Activated T-cell treated with anti-CD3 and anti-CD28 coated beads for 4 hours (primary cell): Measurements from ENCODE around the gene PREX1.
"Not testable (repeated sequence)": the region's sequence is repeated elsewhere in the genome, so short reads cannot be mapped to it uniquely, and the experiment has no call there.

Source experiments
- DNase-seq: peaks from one replicate; pipeline ENCODE4 v3.0.0-alpha.2; 2020

The PREX1 gene

DNA sequence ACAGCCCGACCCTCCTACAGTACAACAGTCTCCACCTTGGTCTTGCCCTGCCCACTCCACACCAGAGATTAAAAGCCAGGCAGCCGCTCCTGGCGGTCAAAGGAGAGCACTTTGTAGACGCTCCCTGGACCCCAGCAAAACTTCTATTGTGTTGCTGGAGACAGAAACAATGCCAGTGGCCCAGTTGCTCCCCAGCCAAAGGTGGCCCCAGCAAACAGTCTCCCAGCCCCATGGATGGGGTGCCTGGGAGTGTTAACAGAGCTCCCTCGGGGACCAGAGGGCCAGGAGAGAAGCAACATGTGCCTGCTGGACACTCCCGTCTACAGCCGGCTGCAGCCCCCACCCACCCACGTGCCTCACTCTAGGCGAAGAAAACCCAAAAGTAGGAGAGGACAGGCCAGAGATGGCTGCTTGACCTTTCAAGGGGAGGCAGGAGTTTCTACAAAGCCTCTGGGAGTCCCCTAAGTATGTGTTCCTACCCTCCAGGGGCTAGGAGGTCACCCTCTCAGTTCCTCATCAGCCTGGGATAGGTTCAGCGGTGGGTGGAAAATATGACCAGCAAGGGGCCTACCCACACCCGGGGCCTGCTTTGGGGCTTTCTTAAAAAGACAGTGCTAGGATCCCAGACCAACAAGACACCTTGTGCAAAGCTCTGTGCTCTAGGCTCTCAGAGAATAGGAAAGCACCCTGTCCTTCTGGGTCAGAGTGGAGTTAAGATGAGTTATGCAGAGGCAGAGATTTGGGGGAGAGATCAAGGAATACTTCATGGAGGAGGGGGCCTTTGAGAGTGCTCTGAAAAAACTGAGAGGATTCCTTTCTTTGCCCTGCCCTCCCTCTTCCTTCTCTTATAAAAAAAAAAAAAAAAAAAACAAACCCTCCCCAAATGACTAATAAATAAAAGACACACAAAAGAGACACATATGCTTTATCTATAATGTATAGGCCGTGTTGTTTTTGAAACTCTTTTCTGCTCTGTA lies 19.0 kb upstream of the PREX1 start:
- DNase-seq, result no peak

DNA sequence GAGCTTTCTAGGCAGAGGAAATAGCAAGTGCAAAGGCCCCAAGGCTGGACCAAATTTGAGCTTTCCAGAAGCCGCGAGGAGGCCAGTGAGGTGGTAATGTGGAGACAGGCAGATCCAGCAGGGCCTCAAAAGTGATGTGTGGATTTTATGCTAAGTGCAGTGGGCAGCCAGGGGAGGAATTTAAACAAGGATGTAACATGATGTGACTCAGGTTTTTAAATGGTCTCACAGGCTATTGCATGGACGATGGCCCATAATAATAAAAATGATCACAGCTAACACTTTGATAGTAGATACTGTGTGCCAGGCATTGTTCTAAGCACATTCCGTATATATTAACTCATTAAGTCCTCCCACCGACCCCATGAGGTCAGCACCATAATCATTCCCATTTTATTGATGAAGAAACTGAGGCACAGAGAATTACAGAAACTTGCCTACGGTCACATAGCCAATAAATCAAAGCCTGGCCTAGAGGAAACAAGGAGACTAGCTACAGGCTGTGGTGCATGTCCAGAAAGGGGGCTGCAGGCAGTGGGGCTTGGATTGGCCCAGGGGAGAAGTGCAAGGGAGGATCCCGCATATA lies 18.0 kb upstream of the PREX1 start:
- DNase-seq, result no peak

DNA sequence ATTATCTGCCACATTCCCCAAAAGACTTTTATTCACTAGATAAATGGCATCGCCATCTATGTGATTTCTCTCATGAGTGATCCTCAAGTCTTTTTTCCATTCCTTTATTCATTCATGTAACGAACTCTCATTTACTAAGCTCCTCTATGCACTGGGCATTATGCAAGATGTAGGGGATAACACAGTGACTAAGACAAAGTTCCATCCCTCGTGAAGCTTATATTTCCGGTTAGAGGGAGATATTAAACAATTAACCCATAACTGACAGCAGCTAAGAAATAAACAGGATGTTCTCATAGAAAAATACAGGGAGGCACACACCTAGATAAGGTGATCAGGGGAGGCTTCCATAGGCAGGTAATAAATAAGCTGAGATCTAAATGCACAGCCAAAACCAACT lies 17.2 kb upstream of the PREX1 start:
- no peak for DNase-seq

DNA sequence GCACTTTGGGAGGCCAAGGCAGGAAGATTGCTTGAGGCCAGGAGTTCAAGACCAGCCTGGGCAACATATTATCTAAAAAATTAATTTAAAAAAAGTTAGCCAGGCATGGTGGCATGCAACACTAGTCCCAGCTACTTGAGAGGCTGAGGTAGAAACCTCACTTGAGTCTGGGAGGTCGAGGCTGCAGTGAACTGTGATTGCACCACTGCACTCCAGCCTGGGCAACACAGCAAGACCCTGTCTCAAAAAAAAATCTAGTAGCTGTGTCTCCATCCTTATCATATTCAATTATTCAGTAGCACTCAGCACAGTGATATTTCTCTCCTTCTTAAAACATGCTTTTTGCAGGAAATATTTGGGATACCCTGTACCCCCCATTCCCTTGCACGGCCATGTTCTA lies 16.1 kb upstream of the PREX1 start:
- DNase-seq, result not testable (repeated sequence)

DNA sequence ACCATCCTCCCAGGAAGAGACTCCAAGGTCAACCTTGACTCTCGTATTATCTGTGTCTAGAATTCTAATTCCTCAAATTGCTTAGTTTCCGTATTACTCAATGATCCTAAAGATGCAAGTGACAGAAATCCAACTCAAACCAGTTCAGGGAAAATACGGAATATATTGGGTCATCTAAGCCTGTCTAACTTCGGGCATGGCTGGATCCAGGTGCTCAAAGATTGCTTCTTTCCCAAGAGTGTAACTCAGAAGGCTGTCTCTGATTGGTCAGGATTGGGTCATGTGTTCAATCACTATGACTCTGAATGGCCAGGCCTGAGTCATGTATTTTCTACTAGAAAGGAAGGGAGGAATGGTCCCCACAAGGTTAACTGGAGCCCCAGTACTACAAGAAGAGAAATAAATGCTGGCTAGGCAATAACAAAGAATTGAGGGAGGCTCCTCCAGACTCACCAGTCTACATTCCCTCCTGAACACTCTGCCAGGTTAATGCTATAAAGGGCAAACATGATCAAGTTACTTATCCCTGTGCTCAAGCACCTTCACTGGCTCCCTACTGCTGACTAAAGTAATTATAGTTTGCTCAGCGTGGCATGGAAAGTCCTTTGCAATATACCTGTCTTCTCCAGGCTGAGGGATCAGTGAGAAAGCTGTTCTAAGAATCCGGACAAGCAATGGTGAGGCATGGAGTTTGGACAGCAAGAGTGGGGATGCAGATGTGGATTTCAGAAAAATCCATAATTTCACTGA lies 15.4 kb upstream of the PREX1 start:
- no peak for DNase-seq

DNA sequence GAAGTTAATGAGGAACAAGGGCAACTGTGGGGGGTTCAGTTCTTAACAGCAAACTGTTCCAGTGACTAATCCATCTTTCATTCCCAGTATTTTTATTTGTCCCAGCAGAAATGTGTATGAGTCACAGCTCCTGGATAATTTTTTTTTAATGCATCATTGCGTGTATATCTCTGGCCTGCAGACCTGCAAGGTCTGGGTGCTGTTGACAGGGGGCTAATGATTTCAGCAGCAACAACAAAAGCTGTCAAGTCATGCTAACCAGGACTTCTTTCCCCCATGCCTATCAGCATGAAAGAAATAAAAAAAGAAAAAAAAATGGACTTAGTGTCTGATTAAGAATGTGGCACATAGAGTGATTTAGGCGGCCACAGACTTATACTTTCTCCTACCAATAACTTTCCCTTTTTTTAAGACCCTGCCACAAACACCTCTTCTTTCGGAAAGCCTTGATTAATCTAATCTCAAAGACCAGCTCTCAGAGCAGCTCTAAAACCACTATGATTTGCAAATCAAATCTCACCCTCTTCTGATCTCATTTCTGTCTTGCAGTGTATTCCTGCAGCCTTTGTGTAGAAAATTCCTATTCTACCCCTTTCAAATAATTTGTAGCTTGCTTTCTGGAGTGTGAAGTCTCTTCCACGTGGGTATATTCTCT lies 14.2 kb upstream of the PREX1 start:
- no peak for DNase-seq

DNA sequence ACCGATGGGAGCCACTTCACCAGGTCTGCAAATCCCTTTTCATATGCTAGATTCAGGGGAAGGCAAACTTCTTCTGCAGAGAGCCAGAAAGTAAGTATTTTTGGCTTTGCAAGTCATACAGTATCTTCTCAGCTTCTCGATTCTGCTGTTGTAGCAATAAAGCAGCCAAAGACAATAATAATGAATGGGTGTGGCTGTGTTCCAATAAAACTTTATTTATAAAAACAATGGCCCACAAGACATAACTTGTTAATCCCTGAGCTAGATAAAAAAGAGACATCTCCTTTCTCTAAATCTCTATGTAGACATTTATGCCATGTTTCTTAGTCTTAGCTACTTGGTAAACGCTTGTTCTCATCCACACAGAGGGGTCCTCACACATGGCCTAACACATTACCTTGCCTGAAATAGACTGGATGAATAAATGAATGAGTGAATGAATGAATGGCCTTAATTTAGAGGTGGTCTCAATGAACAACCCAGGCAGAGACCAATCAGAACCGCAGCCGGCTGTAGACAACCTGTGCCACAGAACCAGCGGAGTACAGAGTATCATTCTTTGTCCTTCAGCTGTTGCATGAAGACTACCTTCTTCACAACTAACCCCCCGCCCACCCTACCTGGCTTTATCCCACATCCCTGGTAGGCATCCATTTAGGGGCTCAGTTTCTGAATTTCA lies 13.5 kb upstream of the PREX1 start:
- DNase-seq, result no peak

DNA sequence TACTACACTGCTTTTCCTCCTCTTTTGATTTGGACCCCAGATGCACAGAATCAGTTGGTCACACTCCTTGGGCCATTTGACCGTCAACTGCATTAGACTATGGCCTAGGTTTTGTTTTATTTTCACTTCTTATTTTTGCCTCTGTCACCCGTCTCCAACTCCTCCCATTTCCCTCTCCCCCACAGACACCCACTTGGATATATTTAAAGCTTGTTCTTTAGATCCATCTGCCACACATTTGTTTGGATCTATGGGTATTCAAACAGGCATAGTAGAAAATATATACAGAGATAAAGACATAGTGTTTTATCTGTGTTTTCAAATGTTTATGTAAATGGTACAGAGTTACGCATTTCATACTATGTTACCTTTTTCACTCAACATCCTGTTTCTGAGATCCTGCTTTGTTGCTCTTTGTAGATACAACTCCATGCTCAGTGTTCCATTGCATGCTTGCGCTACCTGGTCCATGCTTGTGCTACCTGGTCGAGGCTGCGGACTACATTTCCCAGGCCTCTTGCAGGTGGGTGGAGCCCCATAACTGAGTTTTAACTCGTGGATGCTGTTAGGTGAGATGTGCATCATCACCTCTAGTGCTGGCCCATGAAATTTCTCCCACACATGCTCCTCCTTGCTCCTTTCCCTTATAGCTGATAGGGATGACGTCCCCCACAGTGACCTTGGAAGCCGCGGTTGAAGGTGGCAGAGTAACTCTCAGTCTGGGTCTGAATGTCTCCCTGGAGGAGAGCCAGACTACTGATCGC lies 11.5 kb upstream of the PREX1 start:
- DNase-seq, result no peak

DNA sequence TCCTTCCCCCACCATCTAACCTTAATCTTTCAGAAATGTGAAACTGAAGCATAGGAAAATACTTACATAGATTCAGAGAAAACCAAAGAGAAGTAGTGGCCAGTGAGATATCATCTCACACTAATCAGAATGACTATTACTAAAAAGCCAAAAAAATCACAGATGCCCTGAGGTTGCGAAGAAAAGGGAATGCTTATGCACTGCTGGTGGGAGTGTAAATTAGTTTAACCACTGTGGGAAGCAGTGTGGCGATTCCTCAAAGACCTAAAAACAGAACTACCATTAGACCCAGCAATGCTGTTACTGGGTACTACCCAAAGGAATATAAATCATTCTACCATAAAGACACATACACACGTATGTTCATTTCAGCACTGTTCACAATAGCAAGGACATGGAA lies 9.2 kb upstream of the PREX1 start:
- no peak for DNase-seq

DNA sequence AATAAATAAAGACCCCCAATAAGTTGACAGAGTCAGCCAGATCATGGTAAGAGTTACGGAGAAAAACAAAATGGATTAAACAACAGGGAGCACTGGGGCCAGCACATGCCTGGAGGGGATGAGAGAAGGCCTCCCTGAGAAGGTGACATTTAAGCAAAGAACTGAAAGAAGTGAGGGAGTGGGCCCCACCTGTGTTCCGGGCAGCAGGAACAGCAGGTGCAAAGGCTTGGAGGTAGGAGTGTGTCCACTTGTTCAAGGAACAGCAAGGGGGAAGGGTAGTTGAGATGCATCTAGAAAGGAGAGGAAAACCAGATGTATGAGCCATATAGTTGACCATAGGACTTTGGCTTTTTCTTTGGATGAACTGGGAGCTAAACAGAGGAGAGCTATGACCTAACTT lies 7.6 kb upstream of the PREX1 start:
- DNase-seq, result no peak

DNA sequence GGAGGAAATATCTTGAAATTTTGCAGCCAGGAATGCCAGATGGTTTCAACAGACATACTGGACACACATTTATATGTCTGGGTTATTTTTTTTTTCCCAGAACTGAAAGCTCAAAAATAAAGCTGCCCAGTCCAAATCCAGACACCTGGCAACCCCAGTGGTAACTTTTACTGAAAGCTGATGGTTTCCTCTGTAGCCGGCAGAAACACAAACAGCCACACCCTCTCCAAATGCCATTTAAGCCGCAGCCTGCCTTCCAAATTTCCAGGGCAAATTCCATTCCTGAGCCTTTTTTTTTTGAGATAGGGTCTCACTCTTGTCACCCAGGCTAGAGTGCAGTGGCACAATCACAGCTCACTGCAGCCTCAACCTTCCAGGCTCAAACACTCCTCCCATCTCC lies 6.5 kb upstream of the PREX1 start:
- DNase-seq, result no peak

DNA sequence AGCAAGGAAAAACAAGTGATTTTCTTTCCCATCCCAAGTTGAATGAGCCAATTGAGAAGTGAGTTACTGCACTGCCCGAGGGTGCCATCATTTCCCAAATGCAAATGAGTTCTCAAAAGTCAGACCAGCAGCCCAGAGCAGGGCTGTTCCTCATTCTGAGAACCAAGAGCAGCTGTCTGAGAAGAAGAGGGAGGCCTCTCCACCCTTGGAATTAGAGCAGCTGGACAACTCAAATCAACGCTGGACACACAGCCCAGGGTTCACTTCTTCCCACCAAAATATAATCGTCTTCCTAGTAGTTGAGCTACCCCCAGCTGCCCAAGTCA lies 4.6 kb upstream of the PREX1 start:
- DNase-seq, result no peak

DNA sequence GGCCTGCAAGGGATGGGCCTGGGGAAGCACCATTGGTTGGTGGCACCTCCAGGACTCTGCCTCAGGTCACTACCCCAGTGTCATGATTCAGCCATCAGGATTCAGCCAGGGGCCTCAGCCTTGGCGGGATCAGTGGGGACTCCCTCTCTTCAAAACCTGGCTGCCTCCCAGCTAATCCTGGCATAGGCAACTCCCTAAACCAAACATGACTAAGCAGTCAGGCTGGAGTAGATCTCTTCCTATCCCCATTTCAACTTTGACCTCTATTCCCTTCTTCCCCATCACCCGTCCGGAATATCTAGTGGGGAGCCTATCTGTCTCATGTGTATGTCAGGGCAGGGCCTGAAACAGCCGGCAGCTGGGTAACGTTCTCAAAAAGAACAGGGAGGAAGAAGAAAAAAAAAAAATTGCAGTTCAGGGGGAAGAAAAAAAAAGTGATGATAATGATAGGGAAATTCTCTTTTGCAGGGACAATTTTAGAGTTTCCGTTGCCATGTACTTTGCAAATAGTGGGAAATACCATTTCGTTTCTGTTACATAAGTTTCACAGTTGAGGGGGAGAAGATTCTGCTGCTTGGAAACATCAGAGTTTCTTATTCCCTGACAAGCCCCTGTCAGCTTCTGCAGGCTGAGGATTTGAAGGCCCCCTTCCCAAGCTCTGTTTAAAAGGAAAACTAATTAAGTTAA lies 4.1 kb upstream of the PREX1 start:
- no peak for DNase-seq

DNA sequence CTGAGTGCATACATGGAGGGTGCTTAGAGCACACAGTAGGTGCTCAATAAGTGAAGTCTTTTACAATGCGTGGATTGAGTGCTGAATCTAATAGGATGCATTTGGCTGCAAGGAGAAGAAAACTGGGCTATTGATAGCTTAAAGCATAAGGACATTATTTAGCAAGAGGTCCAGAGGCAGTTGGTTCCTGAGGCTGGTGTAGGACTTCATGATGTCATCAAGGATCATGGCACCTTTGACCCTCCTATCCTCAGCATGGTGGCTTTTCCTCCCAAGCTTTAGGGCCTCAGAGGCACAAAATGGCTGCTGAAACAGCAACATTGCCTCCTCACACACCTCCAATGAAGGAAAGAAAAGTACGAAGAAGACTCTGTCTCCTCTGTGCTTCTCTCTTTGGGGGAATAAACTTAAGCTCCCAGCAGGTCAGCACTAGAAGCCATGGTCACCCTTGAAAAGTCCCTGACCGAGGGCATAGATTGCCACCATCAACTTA lies 3.1 kb upstream of the PREX1 start:
- no peak for DNase-seq

DNA sequence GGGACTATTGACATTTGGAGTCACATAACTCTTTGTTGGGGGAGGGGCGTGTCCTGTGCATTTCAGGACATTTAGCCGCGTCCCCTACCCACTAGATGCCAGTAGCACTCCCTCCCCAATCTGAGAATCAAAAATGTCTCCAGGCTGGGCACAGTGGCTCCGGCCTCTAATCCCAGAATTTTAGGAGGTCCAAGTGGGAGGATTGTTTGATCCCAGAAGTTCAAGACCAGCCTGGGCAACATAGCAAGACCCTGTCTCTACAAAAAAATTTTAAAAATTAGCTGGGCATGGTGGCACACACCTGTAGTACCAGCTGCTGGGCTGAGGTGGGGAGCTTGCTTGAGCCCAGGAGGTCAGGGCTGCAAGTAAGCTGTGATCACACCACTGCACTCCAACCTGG lies 2.1 kb upstream of the PREX1 start:
- DNase-seq, result no peak

DNA sequence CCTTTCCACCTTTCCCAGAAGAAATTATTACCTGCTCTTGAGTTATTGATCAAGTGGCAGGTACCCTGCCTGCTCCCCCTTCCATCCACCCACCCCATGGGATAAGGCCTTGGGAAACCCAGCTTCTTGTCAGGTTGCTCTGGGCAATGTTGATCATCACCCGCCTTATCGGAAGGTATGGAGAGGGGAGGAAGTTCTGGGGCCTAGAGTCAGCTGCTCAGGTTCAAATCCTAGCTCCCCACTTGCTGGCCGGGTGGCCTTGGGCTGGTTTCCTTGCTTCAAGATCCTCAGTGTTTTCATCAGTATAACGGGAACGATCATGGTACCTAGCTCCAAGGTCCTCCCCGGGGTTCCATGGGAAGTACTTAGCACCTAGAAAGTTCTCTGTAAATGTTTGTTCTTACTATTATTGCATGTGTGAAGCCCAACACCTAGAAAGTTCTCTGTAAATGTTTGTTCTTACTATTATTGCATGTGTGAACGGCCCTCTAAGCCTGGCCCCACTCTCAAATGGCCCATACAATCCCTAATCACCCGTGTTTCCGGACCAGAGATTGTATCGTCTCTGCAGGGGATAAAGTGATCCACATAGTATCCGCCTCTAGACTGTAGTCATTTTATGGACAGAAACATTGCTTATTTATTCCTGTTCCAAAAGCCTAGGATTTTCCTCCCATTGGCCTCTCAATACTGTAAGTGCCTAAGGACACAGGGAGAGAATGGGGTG lies 1.1 kb upstream of the PREX1 start:
- no peak for DNase-seq

DNA sequence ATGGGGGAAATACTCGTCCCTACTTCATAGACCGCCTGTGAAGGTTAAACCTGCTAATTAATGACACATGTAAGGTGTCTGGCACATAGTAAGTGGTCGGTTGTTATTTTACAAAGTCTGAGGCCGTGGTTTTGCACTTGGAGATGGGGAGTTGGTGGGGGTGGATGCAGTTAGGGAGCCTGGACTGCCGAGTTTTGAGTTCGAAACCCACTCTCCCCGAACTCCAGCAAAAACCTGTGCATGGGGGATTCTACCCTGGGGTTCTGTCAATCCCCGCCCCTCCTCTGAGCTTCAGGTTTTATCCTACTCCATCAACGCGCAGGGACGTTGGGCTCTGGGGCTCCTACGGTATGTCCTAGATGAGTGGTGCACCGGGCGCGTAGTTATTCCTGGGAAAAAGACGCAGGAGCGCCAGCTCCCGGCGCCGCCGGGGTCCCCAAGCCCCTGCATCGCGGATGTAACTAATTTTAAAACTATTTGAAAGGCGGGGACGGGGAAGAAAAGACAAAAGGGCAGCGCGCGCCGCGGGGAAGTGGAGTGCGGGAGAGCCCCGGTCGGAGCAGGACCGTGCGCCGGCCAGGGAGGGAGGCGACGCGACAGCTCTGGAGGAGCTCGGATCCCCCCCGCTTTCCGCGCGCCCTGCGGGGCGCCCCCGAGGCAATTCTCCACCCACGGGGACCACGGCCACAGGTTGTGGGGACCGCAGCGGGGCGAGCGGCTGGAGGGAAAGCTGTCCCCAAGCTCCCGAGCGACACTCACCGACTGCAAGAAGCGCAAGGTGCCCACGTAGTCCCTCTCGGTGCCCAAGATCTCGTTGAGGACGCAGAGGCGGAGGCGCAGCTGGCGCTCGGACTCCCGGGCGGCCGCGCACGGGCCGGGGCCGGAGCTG lies 672 bp downstream of the PREX1 start:
- DNase-seq, result no peak

DNA sequence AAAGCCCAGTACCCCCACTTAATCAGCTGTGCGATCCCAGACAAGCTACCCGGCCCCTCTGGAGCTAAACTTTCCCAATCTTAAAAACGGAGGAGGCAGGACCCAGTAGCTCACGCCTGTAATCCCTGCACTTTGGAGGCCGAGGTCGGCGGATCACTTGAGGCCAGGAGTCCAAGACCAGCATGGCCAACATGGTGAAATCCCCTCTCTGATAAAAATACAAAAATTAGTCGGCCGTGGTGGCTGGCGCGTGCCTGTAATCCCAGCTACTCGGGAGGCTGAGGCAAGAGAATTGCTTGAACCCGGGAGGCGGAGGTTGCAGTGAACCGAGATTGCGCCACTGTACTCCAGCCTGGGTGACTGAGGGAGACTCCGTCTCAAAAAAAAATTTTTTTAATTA lies 1.3 kb downstream of the PREX1 start:
- DNase-seq, result not testable (repeated sequence)

DNA sequence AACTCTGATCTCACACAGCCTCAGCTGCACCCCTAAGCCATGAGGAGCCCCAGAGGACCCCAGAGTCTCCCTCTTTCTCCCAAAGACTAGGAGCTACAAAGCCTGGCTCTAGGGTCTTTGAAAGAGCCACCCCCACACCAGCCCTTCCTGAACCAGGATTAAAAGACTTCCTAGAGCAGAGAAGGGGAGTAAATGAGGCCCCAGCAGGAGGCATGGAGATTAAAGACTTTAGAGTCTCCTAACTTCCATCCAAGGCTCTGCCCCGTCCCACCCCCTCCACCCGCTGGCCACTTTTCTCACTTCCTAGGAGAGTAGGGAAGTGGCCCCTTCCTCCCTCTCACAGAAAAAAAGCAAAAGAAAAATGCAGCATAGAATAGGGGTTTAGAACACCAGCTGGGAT lies 1.7 kb downstream of the PREX1 start:
- no peak for DNase-seq

DNA sequence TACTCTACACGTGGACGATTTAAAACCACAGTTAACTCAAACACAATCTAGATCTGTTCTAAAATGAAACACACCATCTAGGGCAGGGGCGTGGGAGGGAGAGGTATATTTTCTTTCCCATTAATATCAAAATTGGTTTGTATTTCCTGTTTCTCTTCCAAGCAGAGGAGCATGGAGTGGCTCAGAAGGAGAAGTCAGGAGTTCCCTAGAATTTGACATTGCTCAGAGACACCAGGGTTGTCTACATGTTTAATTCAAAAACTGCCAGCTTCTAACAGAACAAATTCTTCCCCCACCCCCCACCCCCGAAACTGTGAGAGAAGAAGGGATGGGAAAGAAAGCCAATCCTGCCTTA lies 2.3 kb downstream of the PREX1 start:
- DNase-seq, result no peak
